DND-41 (cell line): ENCODE data around the gene THEM4.

Experiments used
- ATAC-seq: fragments of 200-7000 bp; cut with Tn5 transposase; 3 replicates; pipeline ENCODE4 v1.9.1; 2021; ENCODE audit warnings: low read depth; ENCODE audit not compliant: insufficient read depth
- DNase-seq: peaks from one replicate; pipeline ENCODE4 v3.0.0-alpha.2; 2020
- H2AFZ ChIP-seq: 2 replicates; pipeline ENCODE4 v1.6.0; 2012; ENCODE audit warnings: low read depth, low read length
- H3K27ac ChIP-seq: 2 replicates; pipeline ENCODE4 v1.5.1; 2012; ENCODE audit warnings: low read length, inconsistent platforms
- H3K27me3 ChIP-seq: fragments of 200-600 bp; sonication (generic); 2 replicates; pipeline ENCODE4 v1.6.0; 2012; ENCODE audit warnings: low read length, mild to moderate bottlenecking, inconsistent platforms; ENCODE audit not compliant: insufficient read depth, poor library complexity
- H3K36me3 ChIP-seq: 2 replicates; pipeline ENCODE4 v1.5.1; 2012; ENCODE audit warnings: low read length, inconsistent platforms; ENCODE audit not compliant: insufficient read depth
- H3K4me1 ChIP-seq: 2 replicates; pipeline ENCODE4 v1.5.1; 2012; ENCODE audit warnings: mild to moderate bottlenecking, low read length; ENCODE audit not compliant: insufficient read depth
- H3K4me2 ChIP-seq: 2 replicates; pipeline ENCODE4 v1.6.0; 2012; ENCODE audit warnings: mild to moderate bottlenecking, moderate library complexity, low read length, inconsistent platforms; ENCODE audit not compliant: insufficient read depth
- H3K4me3 ChIP-seq, 2 experiments: fragments of 200-600 bp in 1 of 2; shearing (Covaris generic) in 1 of 2; 2 replicates each; pipeline ENCODE4 v1.5.1; 2012 to 2016; ENCODE audit warnings: inconsistent platforms in 2 of 2, low read length in 2 of 2, mild to moderate bottlenecking in 2 of 2, low read depth in 1 of 2, moderate library complexity in 1 of 2
- H3K79me2 ChIP-seq: 2 replicates; pipeline ENCODE4 v1.6.0; 2012; ENCODE audit warnings: low read length, inconsistent platforms; ENCODE audit not compliant: insufficient read depth
- H3K9ac ChIP-seq: 2 replicates; pipeline ENCODE4 v1.6.0; 2012; ENCODE audit warnings: low read depth, mild to moderate bottlenecking, inconsistent platforms, low read length, moderate library complexity
- H3K9me3 ChIP-seq: 2 replicates; pipeline ENCODE4 v1.5.1; 2012; ENCODE audit warnings: low read length, moderate library complexity, mild to moderate bottlenecking, inconsistent platforms; ENCODE audit not compliant: insufficient read depth, severe bottlenecking
- H4K20me1 ChIP-seq: 2 replicates; pipeline ENCODE4 v1.6.0; 2012; ENCODE audit warnings: low read length; ENCODE audit not compliant: insufficient read depth
- CTCF ChIP-seq: IDR thresholded peaks from 2 replicates; pipeline ENCODE4 v1.5.1; 2012; ENCODE audit warnings: borderline replicate concordance, low read length, moderate library complexity, mild to moderate bottlenecking; ENCODE audit not compliant: poor library complexity, severe bottlenecking; ENCODE audit errors: extremely low read depth
- EZH2 ChIP-seq: IDR thresholded peaks from 3 replicates; pipeline ENCODE4 v1.6.1; 2012; ENCODE audit warnings: borderline replicate concordance, low read depth, mild to moderate bottlenecking, moderate library complexity, low read length, inconsistent platforms; ENCODE audit not compliant: severe bottlenecking

THEM4 gene

DNA sequence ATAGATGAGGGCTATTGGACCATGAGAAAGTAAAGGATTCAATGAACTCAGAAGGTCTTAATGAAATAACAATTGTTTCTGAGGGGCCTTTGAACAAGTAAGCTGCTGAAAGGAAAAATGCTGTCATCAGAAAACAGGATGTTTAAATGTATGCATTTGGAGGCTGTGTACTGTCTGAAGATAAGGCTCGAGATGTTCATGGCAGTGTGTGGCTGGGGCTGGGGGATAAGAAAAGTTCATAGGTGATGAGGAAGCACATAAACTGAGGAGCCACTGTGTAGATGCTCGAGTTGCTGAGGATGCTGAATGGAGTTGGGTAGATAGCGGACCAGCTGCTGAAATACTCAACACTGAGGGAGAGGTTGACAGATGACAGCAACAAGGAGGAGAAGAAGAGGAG, 17.8 kb downstream of the THEM4 start:
- no peak overlapping the region for H2AFZ ChIP-seq
- H3K9ac ChIP-seq = no peak overlapping the region
- DNase-seq (no peak), ATAC-seq (no peak)
- TF ChIP-seq CTCF (no peak), EZH2 (no peak)
- no peak overlapping the region for H3K4me2 ChIP-seq
- H3K4me1 ChIP-seq = no peaks in the 10 kb centered on the region
- no peak overlapping the region for H3K27ac ChIP-seq
- peaks cover 3% of the 10 kb centered on the region for H3K27me3 ChIP-seq
- no peaks in the 10 kb centered on the region for H3K9me3 ChIP-seq
- no peaks in the 10 kb centered on the region for H4K20me1 ChIP-seq
- H3K79me2 ChIP-seq = no peaks in the 10 kb centered on the region
- no peaks in the 10 kb centered on the region for H3K36me3 ChIP-seq
- H3K4me3 ChIP-seq = no peak overlapping the region

GRCh38 chr1:151888972-151889570, 20.2 kb downstream of the THEM4 start:
- H2AFZ ChIP-seq = no peak overlapping the region
- no peak overlapping the region for H3K27ac ChIP-seq
- no peaks in the 10 kb centered on the region for H4K20me1 ChIP-seq
- H3K4me1 ChIP-seq = no peaks in the 10 kb centered on the region
- no peaks in the 10 kb centered on the region for H3K79me2 ChIP-seq
- H3K36me3 ChIP-seq = no peaks in the 10 kb centered on the region
- H3K27me3 ChIP-seq = peaks cover 3% of the 10 kb centered on the region
- H3K9ac ChIP-seq = no peak overlapping the region
- TF ChIP-seq EZH2 (no peak), CTCF (peak; percentile 56)
- no peak overlapping the region for H3K4me3 ChIP-seq
- no peaks in the 10 kb centered on the region for H3K9me3 ChIP-seq
- ATAC-seq (no peak; the same call in 2 of the 3 replicates), DNase-seq (no peak)
- H3K4me2 ChIP-seq = no peak overlapping the region

DNA sequence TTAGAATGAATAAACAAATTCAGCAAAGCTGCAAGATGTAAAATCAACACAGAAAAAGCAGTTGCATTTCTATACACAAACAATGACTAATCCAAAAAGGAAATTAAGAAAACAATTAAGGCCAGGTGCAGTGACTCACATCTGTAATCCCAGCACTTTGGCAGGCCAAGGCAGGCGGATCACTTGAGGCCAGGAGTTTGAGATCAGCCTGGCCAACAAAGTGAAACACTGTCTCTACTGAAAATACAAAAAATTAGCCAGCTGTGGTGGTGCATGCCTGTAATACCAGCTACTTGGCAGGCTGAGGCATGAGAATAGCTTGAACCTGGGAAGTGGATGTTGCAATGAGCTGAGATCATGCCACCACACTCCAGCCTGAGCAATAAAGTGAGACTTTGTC, 22.3 kb downstream of the THEM4 start:
- ATAC-seq = no peak

More for the DNA sequence above, 22.3 kb downstream of the THEM4 start:
- no peaks in the 10 kb centered on the region for H3K36me3 ChIP-seq
- H3K27me3 ChIP-seq = peaks cover 3% of the 10 kb centered on the region
- H3K9ac ChIP-seq = no peak overlapping the region
- no peaks in the 10 kb centered on the region for H3K4me1 ChIP-seq
- DNase-seq = no peak
- no peak overlapping the region for H3K4me3 ChIP-seq
- no peaks in the 10 kb centered on the region for H3K9me3 ChIP-seq
- H3K4me2 ChIP-seq = no peak overlapping the region
- no peaks in the 10 kb centered on the region for H3K79me2 ChIP-seq
- H2AFZ ChIP-seq = no peak overlapping the region
- H4K20me1 ChIP-seq = no peaks in the 10 kb centered on the region
- TF ChIP-seq CTCF = no peak
- no peak for TF ChIP-seq EZH2
- no peak overlapping the region for H3K27ac ChIP-seq
